Erythroblast (primary cell): ENCODE measurements around the gene MAK.
"Not testable (repeated sequence)": the region's sequence is repeated elsewhere in the genome, so short reads cannot be mapped to it uniquely, and the experiment has no call there.

Experiments used
- DNase-seq, 2 experiments: peaks; one replicate each; lab custom pipeline; 2025; lab: John Stamatoyannopoulos, UW
- GATA1 ChIP-seq: IDR thresholded peaks from 2 replicates; pipeline ENCODE4 v1.6.1; 2011; ENCODE audit warnings: low read depth, mild to moderate bottlenecking, control low read depth, low read length, moderate library complexity
- POLR2A ChIP-seq: IDR thresholded peaks from 2 replicates; pipeline ENCODE4 v1.6.1; 2011; ENCODE audit warnings: mild to moderate bottlenecking, low read length

MAK gene

GRCh38 chr6:10873374-10873773 is 35.0 kb upstream of the MAK start:
- no peak for DNase-seq
- TF ChIP-seq POLR2A = no peak
- no peak for TF ChIP-seq GATA1

- TF ChIP-seq POLR2A (no peak), GATA1 (no peak)
- DNase-seq = no peak
Observed at GRCh38 chr6:10867952-10868351, 29.6 kb upstream of the MAK start.

DNA sequence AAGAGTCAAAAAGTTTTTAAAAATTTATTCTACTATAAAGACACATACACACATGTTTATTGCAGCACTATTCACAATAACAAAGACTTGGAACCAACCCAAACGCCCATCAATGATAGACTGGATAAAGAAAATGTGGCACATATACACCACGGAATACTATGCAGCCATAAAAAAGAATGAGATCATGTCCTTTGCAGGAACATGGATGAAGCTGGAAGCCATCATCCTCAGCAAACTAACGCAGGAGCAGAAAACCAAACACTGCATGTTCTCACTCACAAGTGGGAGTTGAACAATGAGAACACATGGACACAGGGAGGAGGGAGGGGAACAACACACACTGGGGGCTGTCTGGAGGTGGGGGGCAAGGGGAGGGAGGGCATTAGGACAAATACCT is 28.4 kb upstream of the MAK start:
- DNase-seq = not testable (repeated sequence)

- not testable (repeated sequence) for DNase-seq
Observed at GRCh38 chr6:10863031-10863430, 24.7 kb upstream of the MAK start.

GRCh38 chr6:10862361-10862760 is 24.0 kb upstream of the MAK start:
- DNase-seq = no peak
- TF ChIP-seq GATA1 (no peak), POLR2A (no peak)

- TF ChIP-seq GATA1 (no peak), POLR2A (no peak)
- DNase-seq = no peak
Observed at GRCh38 chr6:10861086-10861485, 22.7 kb upstream of the MAK start.

- no peak for DNase-seq
- TF ChIP-seq POLR2A (no peak), GATA1 (no peak)
Observed at GRCh38 chr6:10857259-10857658, 18.9 kb upstream of the MAK start.

GRCh38 chr6:10854922-10855632 is 16.7 kb upstream of the MAK start:
- no peak for TF ChIP-seq POLR2A
- no peak for DNase-seq

GRCh38 chr6:10853849-10854300 is 15.5 kb upstream of the MAK start:
- DNase-seq = peak in 1 of 2 experiments; percentile 15

- no peak for TF ChIP-seq GATA1
- no peak for TF ChIP-seq POLR2A
- DNase-seq = no peak
Observed at GRCh38 chr6:10852361-10852960, 14.1 kb upstream of the MAK start.

- TF ChIP-seq POLR2A (no peak), GATA1 (no peak)
Observed at GRCh38 chr6:10850728-10851127, 12.4 kb upstream of the MAK start.

DNA sequence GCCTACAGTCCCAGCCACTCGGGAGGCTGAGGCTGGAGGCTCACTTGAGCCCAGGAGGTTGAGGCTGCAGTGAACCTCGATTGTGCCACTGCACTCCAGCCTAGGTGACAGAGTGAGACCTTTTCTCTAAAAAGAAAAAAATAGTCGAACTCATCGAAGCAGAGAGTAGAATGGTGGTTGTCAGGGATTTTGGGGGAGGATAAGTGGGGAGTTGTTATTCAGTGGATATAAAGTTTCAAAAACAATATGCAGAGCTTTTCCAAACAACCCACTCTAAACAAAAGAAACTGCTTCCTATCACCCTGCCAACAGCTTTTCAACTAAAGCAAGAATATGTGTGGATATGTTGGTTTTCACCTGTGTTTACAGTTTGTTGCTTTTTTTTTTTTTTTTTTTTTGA is 11.6 kb upstream of the MAK start:
- no peak for TF ChIP-seq GATA1
- no peak for TF ChIP-seq POLR2A
- no peak for DNase-seq

More at GRCh38 chr6:10850728-10851127, 12.4 kb upstream of the MAK start:
- DNase-seq = no peak

- DNase-seq = no peak
- TF ChIP-seq GATA1 (no peak), POLR2A (no peak)
Observed at GRCh38 chr6:10847684-10848083, 9.3 kb upstream of the MAK start.

DNA sequence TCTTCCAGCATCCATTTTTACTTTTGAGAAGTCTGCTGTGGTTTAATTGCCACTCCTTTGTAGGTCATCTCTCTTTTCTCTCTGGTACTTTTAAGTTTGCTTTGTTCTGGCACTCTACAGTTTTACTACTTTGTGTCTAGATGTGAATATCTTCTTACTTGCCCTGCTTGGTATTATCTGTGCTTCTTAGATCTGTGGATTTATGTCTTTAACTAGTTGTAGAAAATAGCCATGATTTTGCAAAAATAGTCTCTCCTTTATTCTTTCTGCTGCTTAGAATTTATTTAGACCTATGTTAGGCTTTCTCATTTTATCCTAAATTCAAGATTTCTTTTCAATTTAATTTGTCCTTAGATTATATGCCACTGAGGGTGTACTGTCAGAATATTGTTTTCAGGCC is 5.2 kb upstream of the MAK start:
- no peak for TF ChIP-seq GATA1
- no peak for TF ChIP-seq POLR2A

GRCh38 chr6:10838794-10839333 is 525 bp upstream of the MAK start:
- TF ChIP-seq GATA1 (no peak), POLR2A (no peak)
- peak in 1 of 2 experiments; percentile 34 for DNase-seq

More for the DNA sequence above, 5.2 kb upstream of the MAK start:
- no peak for DNase-seq

DNA sequence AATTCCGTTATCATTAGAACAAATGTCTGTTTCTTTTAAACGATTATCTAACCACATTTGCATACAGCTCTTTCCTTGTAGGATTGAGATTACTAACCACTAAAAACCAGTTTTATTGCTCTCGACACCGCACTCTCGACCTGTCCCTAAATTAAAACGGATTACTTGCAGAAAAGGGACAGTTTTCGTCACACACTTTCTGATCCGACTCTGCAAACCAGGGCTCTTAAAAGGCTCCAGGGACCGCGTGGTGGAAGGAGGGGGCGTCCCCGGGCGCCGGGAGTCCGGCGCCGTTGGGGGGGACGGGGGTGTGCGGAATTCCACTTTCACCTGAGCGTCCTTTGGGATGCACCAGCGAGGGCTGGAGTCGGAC is 731 bp downstream of the MAK start:
- TF ChIP-seq GATA1 = no peak
- TF ChIP-seq POLR2A = no peak
- DNase-seq = peak; percentile 61 to 67
